Measurements from ENCODE around the gene NCK1. TPM values are rescaled to one million over a fixed set of nuclear protein-coding genes. Genes with fewer than 3 reads are reported as not detected.
"Not testable (repeated sequence)": the region's sequence is repeated elsewhere in the genome, so short reads cannot be mapped to it uniquely, and the experiment has no call there.

The NCK1 gene
- total RNA-seq, 1 donor from 2014 or later: 27.6 TPM

- DNase-seq (ENCODE audit: low spot score): not testable (repeated sequence)
Observed at GRCh38 chr3:136987398-136987980, 125.5 kb downstream of the NCK1 start.

GRCh38 chr3:136988651-136989050 is 126.6 kb downstream of the NCK1 start:
- DNase-seq (ENCODE audit: low spot score): no peak

GRCh38 chr3:136989781-136990524 is 127.9 kb downstream of the NCK1 start:
- DNase-seq (ENCODE audit: low spot score): no peak

GRCh38 chr3:136990826-136991225 is 128.8 kb downstream of the NCK1 start:
- DNase-seq (ENCODE audit: low spot score): no peak

GRCh38 chr3:136992115-136992514 is 130.1 kb downstream of the NCK1 start:
- DNase-seq (ENCODE audit: low spot score): no peak

GRCh38 chr3:136994772-136995516 is 132.9 kb downstream of the NCK1 start:
- peak; percentile 87 for DNase-seq (ENCODE audit: low spot score)

GRCh38 chr3:136995652-136996051 is 133.6 kb downstream of the NCK1 start:
- no peak for DNase-seq (ENCODE audit: low spot score)

Other genes starting within 250 kb of the NCK1 start
- gene STAG1, start 109.8 kb upstream of the NCK1 start, total RNA-seq: 26.0 TPM
- 3.4 TPM for gene SLC35G2, start 43.1 kb upstream of the NCK1 start, total RNA-seq
- 0.66 TPM for gene IL20RB, start 95.8 kb downstream of the NCK1 start, total RNA-seq